Measurements from ENCODE around the gene RBM33. TPM values are rescaled to one million over a fixed set of nuclear protein-coding genes. Genes with fewer than 3 reads are reported as not detected.

Gene RBM33
- total RNA-seq, 1 donor from 2014 or later, result 25.0 TPM

DNA sequence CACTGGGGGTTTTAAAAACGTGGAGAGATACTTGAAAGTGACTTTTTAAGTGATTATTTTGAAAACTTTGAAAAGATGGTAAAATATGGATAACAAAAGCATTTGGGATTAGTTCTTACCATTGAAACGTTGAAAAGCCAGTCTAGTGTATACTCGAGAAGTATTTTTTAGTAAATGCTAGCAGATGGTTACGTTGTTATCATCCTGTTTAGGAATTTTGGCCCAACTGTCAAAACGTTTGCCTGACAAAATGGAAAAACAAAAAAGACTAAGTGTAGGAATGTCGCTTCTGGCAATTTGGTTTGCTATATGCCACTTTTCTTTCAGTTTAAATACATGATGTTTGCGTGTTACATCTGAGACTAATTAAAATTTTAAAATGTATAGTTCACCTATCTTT lies 1.2 kb downstream of the RBM33 start:
- no peak for DNase-seq (ENCODE audit: low read depth)
- Histone ChIP-seq H3K4me3 (ENCODE audit: low read depth, low read length) (peak overlapping the region; percentile 88), H3K27me3 (ENCODE audit: control insufficient read depth, insufficient read depth, low read length) (no peaks in the 10 kb centered on the region), H3K36me3 (ENCODE audit: control insufficient read depth, insufficient read depth, low read length) (peaks cover 2% of the 10 kb centered on the region)
- TF ChIP-seq, protein P1, sequence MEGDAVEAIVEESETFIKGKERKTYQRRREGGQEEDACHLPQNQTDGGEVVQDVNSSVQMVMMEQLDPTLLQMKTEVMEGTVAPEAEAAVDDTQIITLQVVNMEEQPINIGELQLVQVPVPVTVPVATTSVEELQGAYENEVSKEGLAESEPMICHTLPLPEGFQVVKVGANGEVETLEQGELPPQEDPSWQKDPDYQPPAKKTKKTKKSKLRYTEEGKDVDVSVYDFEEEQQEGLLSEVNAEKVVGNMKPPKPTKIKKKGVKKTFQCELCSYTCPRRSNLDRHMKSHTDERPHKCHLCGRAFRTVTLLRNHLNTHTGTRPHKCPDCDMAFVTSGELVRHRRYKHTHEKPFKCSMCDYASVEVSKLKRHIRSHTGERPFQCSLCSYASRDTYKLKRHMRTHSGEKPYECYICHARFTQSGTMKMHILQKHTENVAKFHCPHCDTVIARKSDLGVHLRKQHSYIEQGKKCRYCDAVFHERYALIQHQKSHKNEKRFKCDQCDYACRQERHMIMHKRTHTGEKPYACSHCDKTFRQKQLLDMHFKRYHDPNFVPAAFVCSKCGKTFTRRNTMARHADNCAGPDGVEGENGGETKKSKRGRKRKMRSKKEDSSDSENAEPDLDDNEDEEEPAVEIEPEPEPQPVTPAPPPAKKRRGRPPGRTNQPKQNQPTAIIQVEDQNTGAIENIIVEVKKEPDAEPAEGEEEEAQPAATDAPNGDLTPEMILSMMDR (IDR thresholded peaks at IDR 0.05; ENCODE audit: insufficient read depth, low read length, poor library complexity, severe bottlenecking), result no peak

DNA sequence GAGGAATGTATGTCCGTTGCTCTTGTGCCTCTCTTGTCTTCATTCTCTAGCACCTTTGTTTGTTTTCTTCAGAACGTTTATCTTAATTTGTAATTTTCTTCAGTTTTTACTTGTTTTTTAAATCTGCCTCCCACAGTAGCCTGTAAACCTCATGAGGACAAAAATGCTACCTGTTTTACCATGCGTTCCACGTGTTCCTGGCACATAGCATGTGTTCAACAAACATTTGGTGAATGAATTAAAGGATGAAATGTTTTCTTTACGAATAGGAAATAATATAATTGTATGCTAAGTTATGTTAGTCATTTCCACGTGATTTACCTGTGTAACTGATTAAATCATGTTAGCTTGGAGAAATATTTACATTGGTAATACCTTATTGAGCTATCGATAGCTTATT lies 2.2 kb downstream of the RBM33 start:
- TF ChIP-seq, protein P1 (IDR thresholded peaks at IDR 0.05; ENCODE audit: insufficient read depth, low read length, poor library complexity, severe bottlenecking), result no peak
- no peak for DNase-seq (ENCODE audit: low read depth)
- Histone ChIP-seq H3K27me3 (ENCODE audit: control insufficient read depth, insufficient read depth, low read length) (no peaks in the 10 kb centered on the region), H3K36me3 (ENCODE audit: control insufficient read depth, insufficient read depth, low read length) (peaks cover 2% of the 10 kb centered on the region), H3K4me3 (ENCODE audit: low read depth, low read length) (no peak overlapping the region)

DNA sequence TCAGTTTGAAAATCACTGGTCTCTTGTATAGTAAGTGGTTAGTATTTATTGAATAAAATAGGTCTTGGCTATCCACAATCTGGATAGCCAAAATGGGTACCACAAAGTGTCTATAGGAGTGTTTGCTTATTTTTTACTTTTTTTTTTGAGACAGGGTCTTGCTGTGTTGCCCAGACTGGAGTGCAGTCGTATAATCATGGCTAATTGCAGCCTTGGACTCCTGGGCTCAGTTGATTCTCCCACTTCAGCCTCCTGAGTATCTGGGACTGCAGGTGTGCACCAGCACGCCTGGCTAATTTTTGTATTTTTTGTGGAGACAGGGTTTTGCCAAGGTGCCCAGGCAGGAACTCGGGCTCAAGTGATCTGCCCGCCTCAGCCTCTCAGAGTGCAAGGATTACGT lies 2.8 kb downstream of the RBM33 start:
- DNase-seq (ENCODE audit: low read depth), result no peak
- no peaks in the 10 kb centered on the region for H3K27me3 ChIP-seq (ENCODE audit: control insufficient read depth, insufficient read depth, low read length)
- peaks cover 2% of the 10 kb centered on the region for H3K36me3 ChIP-seq (ENCODE audit: control insufficient read depth, insufficient read depth, low read length)
- TF ChIP-seq, protein P1 (IDR thresholded peaks at IDR 0.05; ENCODE audit: insufficient read depth, low read length, poor library complexity, severe bottlenecking), result no peak
- no peak overlapping the region for H3K4me3 ChIP-seq (ENCODE audit: low read depth, low read length)

DNA sequence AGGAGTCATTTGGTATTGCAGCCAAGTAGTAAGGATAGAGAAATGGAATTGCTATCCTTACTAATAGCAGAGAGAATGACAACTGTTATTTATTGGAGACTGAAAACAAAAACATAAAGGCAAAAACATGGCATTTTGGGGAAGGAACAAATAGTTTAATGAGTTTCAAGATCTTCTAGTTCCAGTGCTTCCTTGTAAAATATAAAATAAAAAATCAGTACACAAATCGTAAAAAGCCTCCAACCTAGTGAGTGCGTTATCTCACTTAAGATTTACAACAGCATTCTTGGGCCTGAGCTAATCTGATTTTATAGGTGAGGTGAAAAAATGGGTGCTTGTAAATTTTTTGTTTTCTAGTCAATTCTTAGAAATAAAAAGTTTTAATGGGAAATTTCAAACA lies 3.3 kb downstream of the RBM33 start:
- Histone ChIP-seq H3K4me3 (ENCODE audit: low read depth, low read length) (no peak overlapping the region), H3K27me3 (ENCODE audit: control insufficient read depth, insufficient read depth, low read length) (no peaks in the 10 kb centered on the region), H3K36me3 (ENCODE audit: control insufficient read depth, insufficient read depth, low read length) (peaks cover 2% of the 10 kb centered on the region)
- TF ChIP-seq, protein P1 (IDR thresholded peaks at IDR 0.05; ENCODE audit: insufficient read depth, low read length, poor library complexity, severe bottlenecking), result no peak
- no peak for DNase-seq (ENCODE audit: low read depth)

DNA sequence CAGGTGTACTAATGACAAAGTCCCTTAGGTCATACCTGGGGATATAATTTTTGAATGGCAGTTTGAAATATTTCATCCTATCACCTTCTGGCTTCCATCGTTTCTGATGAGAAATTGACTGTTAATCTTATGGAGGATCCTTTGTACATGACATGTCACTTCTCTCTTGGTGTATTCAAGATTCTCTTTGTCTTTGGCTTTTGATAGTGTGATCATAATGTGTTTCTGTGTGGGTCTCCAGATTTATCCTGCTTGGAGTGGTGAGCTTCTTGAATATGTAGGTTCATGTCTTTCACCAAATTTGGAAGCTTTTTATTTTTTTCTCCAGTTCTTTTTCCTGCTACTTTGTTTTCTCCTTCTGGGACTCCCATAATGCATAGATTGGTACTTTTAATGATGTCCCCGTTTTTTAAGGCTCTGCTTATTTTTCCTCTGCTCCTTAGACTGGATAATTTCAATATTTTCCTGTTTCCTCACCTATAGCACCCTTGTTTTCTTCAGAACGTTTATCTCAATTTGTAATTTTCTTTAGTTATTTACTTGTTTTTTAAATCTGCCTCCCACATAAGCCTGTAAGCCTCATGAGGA lies 4.4 kb downstream of the RBM33 start:
- TF ChIP-seq, protein P1 (IDR thresholded peaks at IDR 0.05; ENCODE audit: insufficient read depth, low read length, poor library complexity, severe bottlenecking), result no peak
- DNase-seq (ENCODE audit: low read depth), result no peak
- no peaks in the 10 kb centered on the region for H3K27me3 ChIP-seq (ENCODE audit: control insufficient read depth, insufficient read depth, low read length)
- H3K4me3 ChIP-seq (ENCODE audit: low read depth, low read length), result no peak overlapping the region
- peaks cover 2% of the 10 kb centered on the region for H3K36me3 ChIP-seq (ENCODE audit: control insufficient read depth, insufficient read depth, low read length)

DNA sequence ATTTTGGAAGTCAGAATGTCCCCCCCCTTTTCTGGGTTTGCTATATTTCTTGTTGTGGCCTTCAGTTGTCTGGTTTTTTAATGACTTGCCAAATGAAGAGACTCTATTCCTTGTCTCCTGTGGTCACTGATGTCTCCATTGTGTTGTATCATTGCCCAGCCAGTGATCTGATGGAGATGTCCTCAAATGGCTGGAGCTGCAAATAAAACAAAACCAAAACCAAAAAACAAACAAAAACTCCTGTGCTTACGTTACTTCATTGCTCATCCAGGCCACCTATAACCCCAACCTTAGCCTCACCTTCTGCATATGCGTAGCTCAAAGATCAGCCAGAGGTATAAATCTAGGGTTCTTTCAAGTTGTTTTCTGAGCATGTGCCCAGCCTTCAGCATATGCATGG lies 5.1 kb downstream of the RBM33 start:
- Histone ChIP-seq H3K27me3 (ENCODE audit: control insufficient read depth, insufficient read depth, low read length) (no peaks in the 10 kb centered on the region), H3K4me3 (ENCODE audit: low read depth, low read length) (no peak overlapping the region), H3K36me3 (ENCODE audit: control insufficient read depth, insufficient read depth, low read length) (peaks cover 2% of the 10 kb centered on the region)
- TF ChIP-seq, protein P1 (IDR thresholded peaks at IDR 0.05; ENCODE audit: insufficient read depth, low read length, poor library complexity, severe bottlenecking), result no peak
- no peak for DNase-seq (ENCODE audit: low read depth)

All from kidney epithelial cell (primary cell).